GM18868 (cell line): ENCODE measurements around the gene GPR21.

Experiments
- ATAC-seq: cut with Tn5 transposase; IDR thresholded peaks from one replicate; pipeline ENCODE4 v1.9.1; 2021; ENCODE audit warnings: mild to moderate bottlenecking, moderate library complexity; ENCODE audit not compliant: unreplicated experiment

Gene GPR21

GRCh38 chr9:123062351-123063176 lies 29.1 kb downstream of the GPR21 start:
- no peak for ATAC-seq

- ATAC-seq: no peak
Measured at GRCh38 chr9:123063177-123063598, 29.7 kb downstream of the GPR21 start.

GRCh38 chr9:123063896-123064295 lies 30.4 kb downstream of the GPR21 start:
- no peak for ATAC-seq

- no peak for ATAC-seq
Measured at GRCh38 chr9:123064716-123065115, 31.2 kb downstream of the GPR21 start.

- ATAC-seq: no peak
Measured at GRCh38 chr9:123065196-123065595, 31.7 kb downstream of the GPR21 start.

GRCh38 chr9:123067136-123067535 lies 33.7 kb downstream of the GPR21 start:
- ATAC-seq: no peak

GRCh38 chr9:123069010-123069481 lies 35.6 kb downstream of the GPR21 start:
- no peak for ATAC-seq

- ATAC-seq: no peak
Measured at GRCh38 chr9:123070198-123070597, 36.7 kb downstream of the GPR21 start.

- ATAC-seq: no peak
Measured at GRCh38 chr9:123072407-123072995, 39.0 kb downstream of the GPR21 start.

- ATAC-seq: no peak
Measured at GRCh38 chr9:123073441-123073840, 40.0 kb downstream of the GPR21 start.

GRCh38 chr9:123073991-123074422 lies 40.5 kb downstream of the GPR21 start:
- no peak for ATAC-seq

GRCh38 chr9:123074628-123075027 lies 41.2 kb downstream of the GPR21 start:
- ATAC-seq: no peak

- ATAC-seq: no peak
Measured at GRCh38 chr9:123080444-123080843, 47.0 kb downstream of the GPR21 start.

GRCh38 chr9:123081824-123082223 lies 48.4 kb downstream of the GPR21 start:
- ATAC-seq: no peak

GRCh38 chr9:123083680-123084079 lies 50.2 kb downstream of the GPR21 start:
- no peak for ATAC-seq

- ATAC-seq: no peak
Measured at GRCh38 chr9:123084256-123084655, 50.8 kb downstream of the GPR21 start.
